ENCODE data around the gene TM7SF3.

TM7SF3 gene

DNA sequence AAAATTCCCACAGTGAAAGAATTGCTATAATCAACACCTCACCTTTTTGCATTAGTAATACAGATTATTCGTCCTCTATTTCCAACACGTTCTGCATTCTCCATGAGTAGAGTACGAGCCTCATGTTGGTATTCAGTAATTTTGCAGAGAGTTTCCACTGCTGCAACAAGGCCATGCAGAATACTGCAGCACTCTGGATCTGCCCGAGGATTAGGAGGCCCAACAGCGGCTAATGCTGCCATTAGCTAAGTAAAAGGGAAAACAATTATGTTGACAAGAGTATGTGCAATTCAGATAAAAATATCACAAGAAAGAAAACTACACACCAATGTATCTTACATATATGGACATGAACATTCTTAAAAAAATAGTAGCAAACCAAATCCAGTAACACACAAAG lies 85.5 kb downstream of the TM7SF3 start:
- DNase-seq (ENCODE audit: low read depth, low spot score) = no peak

All from activated naive CD8-positive, alpha-beta T cell treated with anti-CD3 and anti-CD28 coated beads, Interleukin-2, amount 50 U/mL, for 16 hours (primary cell).